ENCODE data around the gene AKAP12.

The AKAP12 gene

GRCh38 chr6:151284548-151285017 lies 44.8 kb downstream of the AKAP12 start:
- DNase-seq (ENCODE audit: low spot score), result no peak

- no peak for DNase-seq (ENCODE audit: low spot score)
Measured at GRCh38 chr6:151285122-151285521, 45.4 kb downstream of the AKAP12 start.

- DNase-seq (ENCODE audit: low spot score), result no peak
Measured at GRCh38 chr6:151286214-151286613, 46.4 kb downstream of the AKAP12 start.

GRCh38 chr6:151288712-151289398 lies 49.1 kb downstream of the AKAP12 start:
- DNase-seq (ENCODE audit: low spot score), result no peak

- DNase-seq (ENCODE audit: low spot score), result no peak
Measured at GRCh38 chr6:151289399-151290007, 49.7 kb downstream of the AKAP12 start.

- DNase-seq (ENCODE audit: low spot score), result no peak
Measured at GRCh38 chr6:151290877-151291721, 51.3 kb downstream of the AKAP12 start.

- DNase-seq (ENCODE audit: low spot score), result no peak
Measured at GRCh38 chr6:151291722-151292059, 51.9 kb downstream of the AKAP12 start.

- no peak for DNase-seq (ENCODE audit: low spot score)
Measured at GRCh38 chr6:151292974-151293687, 53.4 kb downstream of the AKAP12 start.

GRCh38 chr6:151293688-151294016 lies 53.9 kb downstream of the AKAP12 start:
- DNase-seq (ENCODE audit: low spot score), result no peak

- DNase-seq (ENCODE audit: low spot score), result no peak
Measured at GRCh38 chr6:151294561-151295101, 54.9 kb downstream of the AKAP12 start.

GRCh38 chr6:151297886-151298285 lies 58.1 kb downstream of the AKAP12 start:
- DNase-seq (ENCODE audit: low spot score), result no peak

- no peak for DNase-seq (ENCODE audit: low spot score)
Measured at GRCh38 chr6:151299011-151299410, 59.2 kb downstream of the AKAP12 start.

GRCh38 chr6:151300267-151300991 lies 60.7 kb downstream of the AKAP12 start:
- no peak for DNase-seq (ENCODE audit: low spot score)

- no peak for DNase-seq (ENCODE audit: low spot score)
Measured at GRCh38 chr6:151301547-151301946, 61.8 kb downstream of the AKAP12 start.

GRCh38 chr6:151303231-151303630 lies 63.5 kb downstream of the AKAP12 start:
- DNase-seq (ENCODE audit: low spot score), result no peak

- no peak for DNase-seq (ENCODE audit: low spot score)
Measured at GRCh38 chr6:151306269-151306783, 66.6 kb downstream of the AKAP12 start.

- no peak for DNase-seq (ENCODE audit: low spot score)
Measured at GRCh38 chr6:151307501-151307900, 67.7 kb downstream of the AKAP12 start.

- DNase-seq (ENCODE audit: low spot score), result no peak
Measured at GRCh38 chr6:151309619-151310018, 69.9 kb downstream of the AKAP12 start.

- DNase-seq (ENCODE audit: low spot score), result no peak
Measured at GRCh38 chr6:151310279-151310678, 70.5 kb downstream of the AKAP12 start.

GRCh38 chr6:151310852-151311767 lies 71.3 kb downstream of the AKAP12 start:
- no peak for DNase-seq (ENCODE audit: low spot score)

All from COLO829 (cell line).